Activated naive CD8-positive, alpha-beta T cell treated with anti-CD3 and anti-CD28 coated beads, Interleukin-2, amount 10 ng/mL, durations not matched to agents 7 days and 5 days (primary cell): ENCODE measurements around the gene DDOST. TPM values are rescaled to one million over a fixed set of nuclear protein-coding genes. Genes with fewer than 3 reads are reported as not detected.

Experiments
- ATAC-seq: fragments of 150-1000 bp; cut with Tn5 transposase; one replicate; pipeline ENCODE4 v1.10.0; 2021; ENCODE audit warnings: low read depth, moderate library complexity
- POLR2A ChIA-PET: fragments of 350-600 bp; sonication (Branson Sonifier 250); formaldehyde crosslinking; loops from one replicate; lab custom pipeline; 2021; ENCODE audit warnings: antibody characterized with exemption; lab: Charles Lee
- DNase-seq: peaks from one replicate; pipeline ENCODE4 v3.0.0; 2021
- H3K27ac Mint-ChIP-seq: one replicate; pipeline ENCODE4 v1.8.0; 2022; ENCODE audit warnings: mild to moderate bottlenecking, mixed read lengths
- H3K27me3 Mint-ChIP-seq: one replicate; pipeline ENCODE4 v1.8.0; 2022; ENCODE audit warnings: mild to moderate bottlenecking, moderate library complexity, mixed read lengths
- H3K36me3 Mint-ChIP-seq: one replicate; pipeline ENCODE4 v1.8.0; 2021; ENCODE audit warnings: mild to moderate bottlenecking, mixed read lengths
- H3K4me1 Mint-ChIP-seq: one replicate; pipeline ENCODE4 v1.8.0; 2021; ENCODE audit warnings: mixed read lengths
- H3K4me3 Mint-ChIP-seq: one replicate; pipeline ENCODE4 v1.8.0; 2022; ENCODE audit warnings: mild to moderate bottlenecking, moderate library complexity, mixed read lengths
- H3K9me3 Mint-ChIP-seq: one replicate; pipeline ENCODE4 v1.8.0; 2021; ENCODE audit warnings: mixed read lengths
- total RNA-seq, 2 experiments: library from RNA; stranded (reverse); gene quantifications; one replicate each; pipeline ENCODE4 v1.2.3, GENCODE V29; 2021

Gene DDOST
- total RNA-seq, 2 experiments from 2014 or later: 131 to 134 TPM

- H3K27ac Mint-ChIP-seq: no peak overlapping the region
- H3K4me1 Mint-ChIP-seq: peaks cover 35% of the 10 kb centered on the region
- H3K27me3 Mint-ChIP-seq: no peaks in the 10 kb centered on the region
- DNase-seq (no peak), ATAC-seq (no peak)
- H3K9me3 Mint-ChIP-seq: peaks cover 1% of the 10 kb centered on the region
- POLR2A ChIA-PET: no interaction called here
- peaks cover 5% of the 10 kb centered on the region for H3K36me3 Mint-ChIP-seq
- H3K4me3 Mint-ChIP-seq: no peak overlapping the region
Observed at GRCh38 chr1:20663969-20664715, 3.0 kb upstream of the DDOST start.

GRCh38 chr1:20663365-20663764, 2.2 kb upstream of the DDOST start:
- Mint-ChIP-seq H3K27me3 (no peaks in the 10 kb centered on the region), H3K36me3 (peaks cover 5% of the 10 kb centered on the region), H3K4me3 (no peak overlapping the region), H3K27ac (no peak overlapping the region), H3K4me1 (peaks cover 36% of the 10 kb centered on the region), H3K9me3 (peaks cover 1% of the 10 kb centered on the region)
- DNase-seq: no peak
- no peak for ATAC-seq
- POLR2A ChIA-PET: no interaction called here

- ATAC-seq (no peak), DNase-seq (no peak)
- peaks cover 36% of the 10 kb centered on the region for H3K4me1 Mint-ChIP-seq
- POLR2A ChIA-PET: interaction anchor here (0.6 to 1.5 kb wide), 8 partner anchors 16 to 523 kb away, joined by 3 to 6 read pairs (median 4); partner anchors contain the start of gene HP1BP3
- H3K4me3 Mint-ChIP-seq: peak overlapping the region; percentile 94
- no peaks in the 10 kb centered on the region for H3K27me3 Mint-ChIP-seq
- H3K9me3 Mint-ChIP-seq: peaks cover 1% of the 10 kb centered on the region
- H3K27ac Mint-ChIP-seq: peak overlapping the region; percentile 96
- peaks cover 7% of the 10 kb centered on the region for H3K36me3 Mint-ChIP-seq
Observed at GRCh38 chr1:20662110-20662475, 924 bp upstream of the DDOST start.

GRCh38 chr1:20660847-20661206, 342 bp downstream of the DDOST start:
- peak overlapping the region; percentile 96 for H3K27ac Mint-ChIP-seq
- H3K4me3 Mint-ChIP-seq: peak overlapping the region; percentile 94
- peaks cover 32% of the 10 kb centered on the region for H3K4me1 Mint-ChIP-seq
- H3K9me3 Mint-ChIP-seq: no peaks in the 10 kb centered on the region
- peak; percentile 1 for ATAC-seq
- POLR2A ChIA-PET: interaction anchor here (0.6 to 1.5 kb wide), 8 partner anchors 13 to 524 kb away, joined by 3 to 6 read pairs (median 4); partner anchors contain the start of gene HP1BP3
- no peaks in the 10 kb centered on the region for H3K27me3 Mint-ChIP-seq
- no peak for DNase-seq
- H3K36me3 Mint-ChIP-seq: peaks cover 10% of the 10 kb centered on the region

GRCh38 chr1:20660363-20660762, 806 bp downstream of the DDOST start:
- Mint-ChIP-seq H3K36me3 (peaks cover 12% of the 10 kb centered on the region), H3K4me1 (peaks cover 29% of the 10 kb centered on the region), H3K27ac (peak overlapping the region; percentile 96), H3K27me3 (no peaks in the 10 kb centered on the region), H3K4me3 (peak overlapping the region; percentile 94), H3K9me3 (no peaks in the 10 kb centered on the region)
- ATAC-seq (no peak), DNase-seq (no peak)
- POLR2A ChIA-PET: interaction anchor here (0.6 kb wide), 3 partner anchors 9 to 25 kb away, joined by 3 to 5 read pairs (median 3); no protein-coding TSS in a partner anchor

- POLR2A ChIA-PET: no interaction called here
- no peak overlapping the region for H3K27ac Mint-ChIP-seq
- no peaks in the 10 kb centered on the region for H3K9me3 Mint-ChIP-seq
- DNase-seq (no peak), ATAC-seq (no peak)
- H3K4me1 Mint-ChIP-seq: peaks cover 29% of the 10 kb centered on the region
- H3K4me3 Mint-ChIP-seq: no peak overlapping the region
- H3K36me3 Mint-ChIP-seq: peaks cover 20% of the 10 kb centered on the region
- no peaks in the 10 kb centered on the region for H3K27me3 Mint-ChIP-seq
Observed at GRCh38 chr1:20658166-20658915, 2.8 kb downstream of the DDOST start.

GRCh38 chr1:20657024-20657423, 4.1 kb downstream of the DDOST start:
- Mint-ChIP-seq H3K4me3 (no peak overlapping the region), H3K4me1 (peaks cover 21% of the 10 kb centered on the region), H3K9me3 (no peaks in the 10 kb centered on the region), H3K27ac (peak overlapping the region; percentile 66), H3K27me3 (no peaks in the 10 kb centered on the region), H3K36me3 (peaks cover 28% of the 10 kb centered on the region)
- POLR2A ChIA-PET: no interaction called here
- DNase-seq (no peak), ATAC-seq (no peak)

GRCh38 chr1:20654104-20654690, 7.0 kb downstream of the DDOST start:
- Mint-ChIP-seq H3K4me3 (no peak overlapping the region), H3K27me3 (no peaks in the 10 kb centered on the region), H3K36me3 (peaks cover 30% of the 10 kb centered on the region), H3K27ac (no peak overlapping the region), H3K4me1 (peaks cover 1% of the 10 kb centered on the region), H3K9me3 (no peaks in the 10 kb centered on the region)
- POLR2A ChIA-PET: interaction anchor here (0.6 kb wide), 1 partner anchor 1036 kb away, joined by 3 read pairs; no protein-coding TSS in a partner anchor
- ATAC-seq: no peak
- DNase-seq: no peak

- Mint-ChIP-seq H3K36me3 (peaks cover 31% of the 10 kb centered on the region), H3K27me3 (no peaks in the 10 kb centered on the region), H3K27ac (no peak overlapping the region), H3K4me1 (no peaks in the 10 kb centered on the region), H3K9me3 (no peaks in the 10 kb centered on the region), H3K4me3 (no peak overlapping the region)
- ATAC-seq: no peak
- POLR2A ChIA-PET: no interaction called here
- no peak for DNase-seq
Observed at GRCh38 chr1:20652300-20652699, 8.9 kb downstream of the DDOST start.

GRCh38 chr1:20648946-20649345, 12.2 kb downstream of the DDOST start:
- H3K27me3 Mint-ChIP-seq: no peaks in the 10 kb centered on the region
- POLR2A ChIA-PET: no interaction called here
- H3K27ac Mint-ChIP-seq: no peak overlapping the region
- H3K4me3 Mint-ChIP-seq: no peak overlapping the region
- H3K36me3 Mint-ChIP-seq: peaks cover 19% of the 10 kb centered on the region
- no peaks in the 10 kb centered on the region for H3K9me3 Mint-ChIP-seq
- H3K4me1 Mint-ChIP-seq: no peaks in the 10 kb centered on the region
- no peak for DNase-seq
- no peak for ATAC-seq

- no peak overlapping the region for H3K4me3 Mint-ChIP-seq
- no peaks in the 10 kb centered on the region for H3K27me3 Mint-ChIP-seq
- no peak for ATAC-seq
- H3K27ac Mint-ChIP-seq: no peak overlapping the region
- peaks cover 16% of the 10 kb centered on the region for H3K36me3 Mint-ChIP-seq
- no peak for DNase-seq
- POLR2A ChIA-PET: no interaction called here
- H3K9me3 Mint-ChIP-seq: no peaks in the 10 kb centered on the region
- H3K4me1 Mint-ChIP-seq: no peaks in the 10 kb centered on the region
Observed at GRCh38 chr1:20648438-20648837, 12.7 kb downstream of the DDOST start.

- POLR2A ChIA-PET: no interaction called here
- DNase-seq (no peak), ATAC-seq (no peak)
- no peak overlapping the region for H3K4me3 Mint-ChIP-seq
- no peak overlapping the region for H3K27ac Mint-ChIP-seq
- H3K36me3 Mint-ChIP-seq: peaks cover 2% of the 10 kb centered on the region
- no peaks in the 10 kb centered on the region for H3K4me1 Mint-ChIP-seq
- no peaks in the 10 kb centered on the region for H3K9me3 Mint-ChIP-seq
- no peaks in the 10 kb centered on the region for H3K27me3 Mint-ChIP-seq
Observed at GRCh38 chr1:20645414-20645813, 15.8 kb downstream of the DDOST start.

GRCh38 chr1:20644416-20644815, 16.8 kb downstream of the DDOST start:
- ATAC-seq (no peak), DNase-seq (no peak)
- Mint-ChIP-seq H3K27me3 (no peaks in the 10 kb centered on the region), H3K36me3 (peaks cover 2% of the 10 kb centered on the region), H3K4me3 (no peak overlapping the region), H3K4me1 (peaks cover 2% of the 10 kb centered on the region), H3K27ac (no peak overlapping the region), H3K9me3 (no peaks in the 10 kb centered on the region)
- POLR2A ChIA-PET: no interaction called here
